HFFc6 (cell line): ENCODE results near the gene PLCL1. TPM values are rescaled to one million over a fixed set of nuclear protein-coding genes. Genes with fewer than 3 reads are reported as not detected.

Experiments used
- DNase-seq: peaks from one replicate; pipeline ENCODE4 v3.0.0-alpha.2; 2018
- H3K27ac Mint-ChIP-seq: 2 replicates; pipeline ENCODE4 v1.8.0; 2020; ENCODE audit warnings: mild to moderate bottlenecking, mixed read lengths
- H3K27me3 Mint-ChIP-seq: 2 replicates; pipeline ENCODE4 v1.8.0; 2021; ENCODE audit warnings: mild to moderate bottlenecking, moderate library complexity, mixed read lengths; ENCODE audit not compliant: insufficient read depth
- H3K36me3 Mint-ChIP-seq: 2 replicates; pipeline ENCODE4 v1.8.0; 2021; ENCODE audit warnings: low read depth, mixed read lengths
- H3K4me1 Mint-ChIP-seq: 2 replicates; pipeline ENCODE4 v1.8.0; 2020; ENCODE audit warnings: low read depth, mixed read lengths
- H3K4me3 Mint-ChIP-seq: 2 replicates; pipeline ENCODE4 v1.8.0; 2020; ENCODE audit warnings: mild to moderate bottlenecking, moderate library complexity, mixed read lengths
- H3K9me3 Mint-ChIP-seq: 2 replicates; pipeline ENCODE4 v1.8.0; 2020; ENCODE audit warnings: mild to moderate bottlenecking, mixed read lengths
- CTCF ChIP-seq: fragments of 200-600 bp; sonication (generic); IDR thresholded peaks from 2 replicates; pipeline ENCODE4 v1.5.0; 2021; ENCODE audit warnings: antibody characterized with exemption, mild to moderate bottlenecking
- total RNA-seq, 6 experiments: library from RNA; stranded (reverse); fragmentation: NEBNext Ultra II Directional; extraction: Animal tissue kit (Norgen Biotek cat#: 25700); gene quantifications; 2 replicates in 1 of 6; 3 replicates in 5 of 6; pipeline ENCODE4 v1.2.3, GENCODE V29; 2021

PLCL1 gene
- total RNA-seq, 6 experiments from 2014 or later: 0.03 to 0.14 (median 0.12) TPM; not detected in 2

DNA sequence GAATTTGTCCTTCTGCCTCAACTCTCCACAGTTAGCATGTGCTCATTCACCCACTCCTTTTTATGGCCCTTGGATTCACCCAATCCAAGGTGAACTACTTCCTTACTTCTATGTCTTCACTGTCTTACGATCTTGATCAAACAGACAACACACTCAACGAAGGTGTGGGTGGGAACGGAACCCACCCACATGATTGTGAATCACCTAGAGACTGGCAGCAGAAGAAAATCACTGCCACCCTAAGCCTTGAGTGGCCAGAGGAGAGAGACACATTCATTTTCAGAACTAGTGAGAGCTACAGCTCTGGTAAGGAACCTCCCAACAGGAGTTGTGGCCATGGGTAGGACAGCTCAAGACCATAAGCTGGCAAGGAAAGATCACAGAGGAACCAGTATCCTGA is 194.3 kb downstream of the PLCL1 start:
- H3K4me1 Mint-ChIP-seq: no peaks in the 10 kb centered on the region
- H3K9me3 Mint-ChIP-seq: peaks cover 7% of the 10 kb centered on the region; the same call in 1 of the 2 replicates
- H3K27ac Mint-ChIP-seq: no peak overlapping the region
- H3K36me3 Mint-ChIP-seq: no peaks in the 10 kb centered on the region
- peaks cover 1% of the 10 kb centered on the region; the same call in 1 of the 2 replicates for H3K27me3 Mint-ChIP-seq
- DNase-seq: no peak
- no peak overlapping the region for H3K4me3 Mint-ChIP-seq
- TF ChIP-seq CTCF: no peak

- no peak for DNase-seq
- Mint-ChIP-seq H3K36me3 (no peaks in the 10 kb centered on the region), H3K4me3 (no peak overlapping the region), H3K27me3 (peaks cover 1% of the 10 kb centered on the region; the same call in 1 of the 2 replicates), H3K27ac (no peak overlapping the region), H3K4me1 (no peaks in the 10 kb centered on the region), H3K9me3 (peaks cover 8% of the 10 kb centered on the region; the same call in 1 of the 2 replicates)
- no peak for TF ChIP-seq CTCF
Measured at GRCh38 chr2:198000417-198000816, 196.0 kb downstream of the PLCL1 start.

GRCh38 chr2:198004173-198004572 is 199.8 kb downstream of the PLCL1 start:
- no peaks in the 10 kb centered on the region for H3K36me3 Mint-ChIP-seq
- no peaks in the 10 kb centered on the region for H3K4me1 Mint-ChIP-seq
- no peak for TF ChIP-seq CTCF
- peaks cover 6% of the 10 kb centered on the region; the same call in 1 of the 2 replicates for H3K9me3 Mint-ChIP-seq
- no peak overlapping the region for H3K27ac Mint-ChIP-seq
- no peaks in the 10 kb centered on the region; the same call in 1 of the 2 replicates for H3K27me3 Mint-ChIP-seq
- no peak for DNase-seq
- H3K4me3 Mint-ChIP-seq: no peak overlapping the region

GRCh38 chr2:198004921-198005829 is 200.8 kb downstream of the PLCL1 start:
- DNase-seq: no peak
- no peaks in the 10 kb centered on the region; the same call in 1 of the 2 replicates for H3K27me3 Mint-ChIP-seq
- H3K4me3 Mint-ChIP-seq: no peak overlapping the region
- no peak for TF ChIP-seq CTCF
- peaks cover 6% of the 10 kb centered on the region; the same call in 1 of the 2 replicates for H3K9me3 Mint-ChIP-seq
- no peak overlapping the region for H3K27ac Mint-ChIP-seq
- no peaks in the 10 kb centered on the region for H3K4me1 Mint-ChIP-seq
- H3K36me3 Mint-ChIP-seq: no peaks in the 10 kb centered on the region

- Mint-ChIP-seq H3K36me3 (no peaks in the 10 kb centered on the region), H3K9me3 (peaks cover 8% of the 10 kb centered on the region; the same call in 1 of the 2 replicates), H3K27me3 (no peaks in the 10 kb centered on the region; the same call in 1 of the 2 replicates), H3K4me1 (no peaks in the 10 kb centered on the region), H3K27ac (no peak overlapping the region), H3K4me3 (no peak overlapping the region)
- no peak for DNase-seq
- no peak for TF ChIP-seq CTCF
Measured at GRCh38 chr2:198006733-198007132, 202.3 kb downstream of the PLCL1 start.
